GM18519 (cell line): ENCODE measurements around the gene CMTM8.
"Not testable (repeated sequence)": the region's sequence is repeated elsewhere in the genome, so short reads cannot be mapped to it uniquely, and the experiment has no call there.

Experiments used
- ATAC-seq: cut with Tn5 transposase; IDR thresholded peaks from one replicate; pipeline ENCODE4 v1.9.1; 2021; ENCODE audit warnings: mild to moderate bottlenecking, moderate library complexity; ENCODE audit not compliant: unreplicated experiment, low FRiP score

The CMTM8 gene, protein sequence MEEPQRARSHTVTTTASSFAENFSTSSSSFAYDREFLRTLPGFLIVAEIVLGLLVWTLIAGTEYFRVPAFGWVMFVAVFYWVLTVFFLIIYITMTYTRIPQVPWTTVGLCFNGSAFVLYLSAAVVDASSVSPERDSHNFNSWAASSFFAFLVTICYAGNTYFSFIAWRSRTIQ

DNA sequence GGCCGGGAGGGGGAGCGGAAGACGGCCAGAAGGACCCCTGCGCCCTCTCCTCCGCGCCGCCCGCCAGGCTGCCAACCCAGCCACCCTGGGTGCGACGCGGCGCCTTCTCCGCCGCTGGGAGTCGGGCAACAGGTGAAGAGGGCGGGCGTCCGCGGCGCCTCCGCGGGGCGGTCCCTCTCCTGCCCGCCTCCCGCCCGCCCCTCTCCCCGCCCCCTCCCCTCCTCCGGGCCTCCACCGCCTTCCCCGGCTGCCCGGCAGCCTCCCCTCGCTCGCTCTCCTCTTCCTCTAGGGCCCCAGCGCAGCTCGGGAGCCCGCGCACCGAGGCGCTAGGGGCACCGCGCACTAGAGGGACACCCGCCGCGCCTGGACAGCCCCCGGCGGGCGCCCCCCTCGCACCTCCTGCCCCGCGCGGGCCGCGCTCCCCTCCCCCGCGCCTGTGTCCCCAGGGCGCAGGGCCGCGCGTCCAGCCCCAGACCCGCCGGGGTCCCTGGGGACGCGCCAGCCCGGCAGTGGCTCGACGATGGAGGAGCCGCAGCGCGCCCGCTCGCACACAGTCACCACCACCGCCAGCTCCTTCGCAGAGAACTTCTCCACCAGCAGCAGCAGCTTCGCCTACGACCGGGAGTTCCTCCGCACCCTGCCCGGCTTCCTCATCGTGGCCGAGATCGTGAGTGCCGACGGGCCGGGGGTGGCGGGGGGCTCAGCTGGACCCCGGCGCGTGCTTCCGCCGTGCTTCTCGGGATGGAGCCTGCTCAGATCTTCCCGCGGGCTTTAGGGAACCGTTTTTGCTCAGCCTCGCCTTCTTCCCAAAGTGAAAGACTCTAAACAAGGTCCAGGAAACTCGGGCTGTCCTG, at the start of gene CMTM8:
TSS of gene CMTM8 (plus strand) at position 228 of the 854 bp plus-strand sequence. CDS start at position 521, 293 bp downstream.
- ATAC-seq: no peak

DNA sequence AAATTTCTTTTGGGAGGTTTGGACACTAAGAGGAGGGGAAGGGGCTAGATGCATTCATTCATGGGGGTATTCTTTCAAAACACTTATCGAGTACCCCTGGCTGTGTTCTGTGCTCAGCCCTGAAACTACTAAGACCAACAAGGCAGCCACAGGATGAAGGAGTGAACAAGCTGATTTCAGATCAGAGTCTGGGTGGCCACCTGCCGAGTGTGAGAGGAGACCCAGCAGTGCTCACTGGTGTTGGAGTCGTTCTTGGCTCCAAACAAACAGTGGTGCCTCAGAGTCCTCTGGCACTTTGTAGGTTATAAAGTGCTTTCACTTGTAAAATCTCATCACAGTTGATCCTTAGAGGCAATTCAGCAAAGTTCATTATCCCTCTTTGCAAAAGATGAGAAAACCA, 48.8 kb upstream of the CMTM8 start:
- no peak for ATAC-seq

DNA sequence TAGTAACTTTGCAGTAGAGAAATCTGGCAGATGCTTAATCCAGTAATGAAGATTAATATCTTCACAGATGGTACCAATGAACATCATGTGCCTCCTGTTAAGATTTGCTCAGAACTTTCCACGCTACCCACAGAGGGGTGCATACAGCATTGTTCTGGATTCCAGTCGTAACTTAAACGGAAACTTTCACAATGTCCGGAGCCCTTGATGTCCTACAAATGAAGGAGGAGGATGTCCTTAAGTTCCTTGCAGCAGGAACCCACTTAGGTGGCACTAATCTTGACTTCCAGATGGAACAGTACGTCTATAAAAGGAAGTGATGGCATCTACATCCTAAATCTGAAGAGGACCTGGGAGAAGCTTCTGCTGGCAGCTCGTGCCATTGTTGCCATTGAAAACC, 47.9 kb upstream of the CMTM8 start:
- not testable (repeated sequence) for ATAC-seq

- no peak for ATAC-seq
Observed at GRCh38 chr3:32193101-32193500, 45.4 kb upstream of the CMTM8 start.

DNA sequence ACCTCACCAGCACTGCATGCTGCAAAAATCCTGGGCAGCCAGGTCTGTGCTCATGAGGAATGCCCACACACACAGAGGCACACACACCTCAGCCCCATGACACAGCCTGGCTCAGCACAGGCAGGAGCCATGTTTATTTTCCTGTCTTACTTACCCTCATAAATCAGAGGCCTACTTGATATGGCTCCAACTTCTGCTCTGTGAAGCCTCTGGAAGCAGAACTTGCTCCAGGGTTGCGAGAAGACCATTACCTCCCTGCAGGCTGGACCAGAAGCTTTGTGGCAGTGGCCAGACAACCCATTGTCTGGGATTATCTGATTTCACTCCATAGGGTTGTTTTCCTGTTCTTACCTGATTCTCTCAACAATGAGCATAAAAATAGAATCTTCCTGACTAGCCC, 43.8 kb upstream of the CMTM8 start:
- no peak for ATAC-seq

- ATAC-seq: no peak
Observed at GRCh38 chr3:32195995-32196540, 42.4 kb upstream of the CMTM8 start.

- ATAC-seq: no peak
Observed at GRCh38 chr3:32197991-32198390, 40.5 kb upstream of the CMTM8 start.

DNA sequence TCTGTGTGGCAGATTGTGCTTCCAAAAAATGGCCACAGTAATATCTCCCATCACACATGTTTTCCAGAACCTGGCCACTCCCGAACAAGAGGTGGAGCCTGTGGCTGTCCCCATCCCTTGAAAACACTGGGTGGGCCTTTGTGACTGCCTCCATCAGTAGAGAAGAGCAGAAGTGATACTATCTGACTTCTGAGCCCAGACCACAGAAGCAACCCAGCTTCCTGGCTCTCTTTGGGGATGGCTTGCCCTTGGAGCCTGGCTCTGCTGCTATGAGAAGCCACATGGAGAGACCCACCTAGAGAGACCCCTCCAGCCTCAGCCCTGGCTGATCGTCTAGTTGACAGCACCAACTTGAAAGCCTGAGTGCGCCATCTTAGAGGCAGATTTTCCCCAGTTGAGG, 39.8 kb upstream of the CMTM8 start:
- no peak for ATAC-seq

DNA sequence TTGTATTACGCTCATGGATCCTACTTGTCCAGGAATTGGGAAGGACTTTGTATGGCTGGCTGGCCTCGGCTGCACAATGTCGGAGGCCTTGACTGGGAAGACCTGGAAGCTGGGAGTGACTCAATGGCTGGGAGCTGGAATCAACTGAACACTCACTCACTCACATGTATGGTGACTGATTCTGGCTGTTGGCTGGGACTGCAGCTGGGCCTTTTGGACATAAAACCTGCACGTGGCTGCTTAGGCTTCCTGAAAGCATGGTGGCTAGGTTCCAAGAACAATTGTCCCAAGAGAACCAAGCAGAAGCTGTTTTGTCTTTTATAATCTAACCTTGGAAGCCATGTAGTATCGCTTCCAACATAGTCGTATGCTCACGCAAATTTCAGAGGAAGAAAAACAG, 38.0 kb upstream of the CMTM8 start:
- no peak for ATAC-seq

GRCh38 chr3:32200992-32201758, 37.3 kb upstream of the CMTM8 start:
- no peak for ATAC-seq

- no peak for ATAC-seq
Observed at GRCh38 chr3:32202496-32202895, 36.0 kb upstream of the CMTM8 start.

DNA sequence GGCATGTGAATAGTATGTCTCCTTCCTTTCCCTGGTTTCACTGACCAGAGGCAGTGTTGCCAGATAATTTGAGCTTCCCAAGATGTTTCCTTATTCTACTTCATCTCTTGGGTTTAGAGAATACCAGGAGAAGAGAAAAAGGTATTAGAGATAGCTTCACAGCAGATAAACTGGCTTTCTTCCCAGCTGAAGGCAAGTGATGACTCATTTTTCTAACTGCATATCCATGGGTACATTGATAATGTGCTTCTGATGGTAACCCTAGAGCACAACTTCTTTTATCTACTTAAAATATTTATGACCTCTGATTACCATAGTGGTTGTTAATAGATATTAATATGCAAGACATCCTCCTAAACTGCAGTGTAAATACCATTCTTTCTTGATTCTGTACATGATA, 34.6 kb upstream of the CMTM8 start:
- no peak for ATAC-seq

DNA sequence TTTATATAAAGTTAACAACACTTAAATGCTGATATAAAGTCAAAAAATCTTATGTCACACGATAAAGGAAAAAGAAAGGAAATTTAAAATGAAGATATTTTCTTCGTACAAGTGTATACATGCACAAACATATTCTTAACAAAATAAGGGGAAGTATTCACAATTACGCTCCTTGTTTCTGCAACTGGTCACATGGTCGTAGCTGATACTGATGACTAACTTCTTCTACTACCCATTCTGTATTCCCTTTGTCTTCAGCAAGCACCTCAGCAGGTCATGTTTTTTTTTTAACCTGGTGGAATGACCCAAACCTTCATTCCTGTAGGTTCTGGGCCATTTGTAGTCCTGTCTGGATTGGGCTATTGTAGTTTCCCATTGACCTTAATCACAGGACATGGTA, 30.0 kb upstream of the CMTM8 start:
- ATAC-seq: no peak

GRCh38 chr3:32215185-32215584, 23.3 kb upstream of the CMTM8 start:
- no peak for ATAC-seq

- no peak for ATAC-seq
Observed at GRCh38 chr3:32216172-32216783, 22.2 kb upstream of the CMTM8 start.

- ATAC-seq: no peak
Observed at GRCh38 chr3:32217339-32217738, 21.1 kb upstream of the CMTM8 start.

GRCh38 chr3:32219537-32219936, 18.9 kb upstream of the CMTM8 start:
- ATAC-seq: no peak

DNA sequence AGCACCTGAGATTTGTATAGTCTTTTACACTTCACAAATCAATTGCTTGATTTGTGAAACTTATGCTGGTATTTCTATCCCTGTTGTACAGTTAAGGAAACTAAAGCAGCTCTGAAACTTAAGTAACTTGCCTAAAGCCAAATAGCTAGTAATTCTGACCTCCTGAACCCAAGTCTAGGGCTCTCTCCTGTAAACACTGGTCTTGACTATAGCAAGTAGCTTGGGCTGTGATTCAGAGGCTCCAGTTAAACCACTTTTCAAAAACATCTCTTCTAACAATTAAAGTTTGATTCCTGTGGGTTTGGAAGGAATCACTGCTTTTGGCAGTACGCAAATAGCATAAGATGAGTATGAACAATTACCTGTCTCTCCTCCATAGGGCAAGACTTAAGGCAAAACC, 18.5 kb upstream of the CMTM8 start:
- no peak for ATAC-seq

- ATAC-seq: no peak
Observed at GRCh38 chr3:32222950-32223349, 15.5 kb upstream of the CMTM8 start.

DNA sequence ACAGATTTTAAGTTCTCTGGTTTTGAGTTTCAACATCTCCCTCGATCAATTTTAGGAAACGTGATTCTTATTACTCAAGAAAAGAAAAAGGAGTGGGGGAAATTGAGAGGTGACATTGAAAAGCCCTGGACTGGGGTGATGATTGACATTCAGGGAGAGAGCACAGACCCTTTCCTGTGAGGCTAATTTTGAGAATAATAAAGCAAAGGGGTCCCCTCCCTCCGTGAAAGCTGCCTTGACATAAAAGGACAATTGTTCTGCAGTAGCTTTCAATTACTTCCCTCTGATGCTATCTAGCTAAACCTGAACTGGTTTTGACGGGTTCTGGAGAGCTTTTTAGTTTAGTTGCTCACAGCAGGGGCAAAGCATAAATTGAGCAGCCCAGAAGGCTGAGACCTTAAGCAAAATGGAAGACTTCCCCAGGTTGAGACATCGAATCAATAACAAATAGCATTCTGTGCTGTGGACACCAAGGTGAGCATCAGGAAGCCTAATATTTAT, 14.4 kb upstream of the CMTM8 start:
- no peak for ATAC-seq
